IPS-NIHi7 (cell line): Measurements from ENCODE around the gene FNDC3B.
"Not testable (repeated sequence)": the region's sequence is repeated elsewhere in the genome, so short reads cannot be mapped to it uniquely, and the experiment has no call there.

Experiments
- DNase-seq: peaks from one replicate; pipeline ENCODE4 v3.0.0; 2012; ENCODE audit warnings: mixed read lengths; ENCODE audit errors: extremely low spot score

The FNDC3B gene

GRCh38 chr3:172364374-172365027, 325.1 kb downstream of the FNDC3B start:
- no peak for DNase-seq

GRCh38 chr3:172365028-172365567, 325.7 kb downstream of the FNDC3B start:
- DNase-seq = no peak

GRCh38 chr3:172367205-172368105, 328.1 kb downstream of the FNDC3B start:
- no peak for DNase-seq

GRCh38 chr3:172368556-172368955, 329.2 kb downstream of the FNDC3B start:
- DNase-seq = not testable (repeated sequence)

GRCh38 chr3:172369590-172370259, 330.3 kb downstream of the FNDC3B start:
- DNase-seq = no peak

- no peak for DNase-seq
These were observed 331.0 kb downstream of the FNDC3B start for GRCh38 chr3:172370419-172370818.

- DNase-seq = no peak
These were observed 332.2 kb downstream of the FNDC3B start for GRCh38 chr3:172371544-172371943.

GRCh38 chr3:172372895-172373294, 333.5 kb downstream of the FNDC3B start:
- DNase-seq = no peak

- no peak for DNase-seq
These were observed 334.5 kb downstream of the FNDC3B start for GRCh38 chr3:172373912-172374311.

- no peak for DNase-seq
These were observed 335.9 kb downstream of the FNDC3B start for GRCh38 chr3:172375206-172375850.

- no peak for DNase-seq
These were observed 337.0 kb downstream of the FNDC3B start for GRCh38 chr3:172376402-172376801.

- no peak for DNase-seq
These were observed 337.5 kb downstream of the FNDC3B start for GRCh38 chr3:172376881-172377280.

- no peak for DNase-seq
These were observed 339.1 kb downstream of the FNDC3B start for GRCh38 chr3:172378439-172378838.

- DNase-seq = no peak
These were observed 340.0 kb downstream of the FNDC3B start for GRCh38 chr3:172379372-172379771.

- DNase-seq = no peak
These were observed 341.3 kb downstream of the FNDC3B start for GRCh38 chr3:172380632-172381031.

- DNase-seq = no peak
These were observed 344.0 kb downstream of the FNDC3B start for GRCh38 chr3:172383306-172383796.

- DNase-seq = no peak
These were observed 345.5 kb downstream of the FNDC3B start for GRCh38 chr3:172384836-172385235.

GRCh38 chr3:172387728-172388127, 348.4 kb downstream of the FNDC3B start:
- no peak for DNase-seq

GRCh38 chr3:172388412-172389078, 349.2 kb downstream of the FNDC3B start:
- DNase-seq = no peak

GRCh38 chr3:172390792-172391191, 351.4 kb downstream of the FNDC3B start:
- no peak for DNase-seq
